ENCODE measurements around the gene SCAF1. TPM values are rescaled to one million over a fixed set of nuclear protein-coding genes. Genes with fewer than 3 reads are reported as not detected.

The SCAF1 gene
- total RNA-seq, 1 donor from 2014 or later = 86.0 TPM

DNA sequence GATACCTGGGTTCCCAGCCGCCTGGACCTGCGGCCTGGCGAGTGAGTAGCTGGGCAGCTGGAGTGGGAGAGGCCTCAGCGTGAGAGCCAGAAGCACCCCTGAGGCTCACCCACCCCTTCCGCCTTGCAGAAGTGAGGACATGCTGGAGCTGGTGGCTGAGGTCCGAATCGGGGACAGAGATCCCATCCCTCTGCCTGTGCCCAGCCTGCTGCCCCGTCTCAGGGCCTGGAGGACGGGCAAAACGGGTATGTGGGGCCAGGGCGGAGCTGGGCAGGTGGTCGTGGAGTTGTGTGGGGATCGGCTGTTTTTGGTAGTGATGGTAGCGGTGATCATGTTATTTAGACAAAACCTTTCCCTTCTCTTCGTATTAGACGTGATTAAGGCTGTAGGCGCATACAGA lies 4.6 kb downstream of the SCAF1 start:
- DNase-seq (ENCODE audit: low spot score) = no peak

DNA sequence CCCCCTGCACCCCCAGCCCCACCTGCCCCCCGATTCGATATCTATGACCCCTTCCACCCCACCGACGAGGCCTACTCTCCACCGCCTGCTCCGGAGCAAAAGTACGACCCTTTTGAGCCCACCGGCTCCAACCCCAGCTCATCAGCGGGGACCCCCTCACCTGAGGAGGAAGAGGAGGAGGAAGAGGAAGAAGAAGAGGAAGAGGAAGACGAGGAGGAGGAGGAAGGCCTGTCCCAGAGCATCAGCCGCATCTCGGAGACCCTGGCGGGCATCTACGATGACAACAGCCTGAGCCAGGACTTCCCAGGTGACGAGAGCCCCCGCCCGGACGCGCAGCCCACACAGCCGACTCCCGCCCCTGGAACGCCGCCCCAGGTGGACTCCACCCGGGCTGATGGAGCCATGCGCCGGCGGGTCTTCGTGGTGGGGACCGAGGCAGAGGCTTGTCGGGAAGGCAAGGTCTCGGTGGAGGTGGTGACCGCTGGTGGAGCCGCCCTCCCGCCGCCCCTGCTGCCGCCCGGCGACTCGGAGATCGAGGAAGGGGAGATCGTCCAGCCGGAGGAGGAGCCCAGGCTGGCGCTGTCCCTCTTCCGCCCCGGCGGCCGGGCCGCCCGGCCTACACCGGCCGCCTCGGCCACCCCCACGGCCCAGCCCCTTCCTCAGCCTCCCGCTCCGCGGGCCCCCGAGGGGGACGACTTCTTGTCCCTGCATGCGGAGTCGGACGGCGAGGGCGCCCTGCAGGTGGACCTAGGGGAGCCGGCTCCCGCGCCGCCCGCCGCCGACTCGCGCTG lies 9.2 kb downstream of the SCAF1 start:
- no peak for DNase-seq (ENCODE audit: low spot score)

DNA sequence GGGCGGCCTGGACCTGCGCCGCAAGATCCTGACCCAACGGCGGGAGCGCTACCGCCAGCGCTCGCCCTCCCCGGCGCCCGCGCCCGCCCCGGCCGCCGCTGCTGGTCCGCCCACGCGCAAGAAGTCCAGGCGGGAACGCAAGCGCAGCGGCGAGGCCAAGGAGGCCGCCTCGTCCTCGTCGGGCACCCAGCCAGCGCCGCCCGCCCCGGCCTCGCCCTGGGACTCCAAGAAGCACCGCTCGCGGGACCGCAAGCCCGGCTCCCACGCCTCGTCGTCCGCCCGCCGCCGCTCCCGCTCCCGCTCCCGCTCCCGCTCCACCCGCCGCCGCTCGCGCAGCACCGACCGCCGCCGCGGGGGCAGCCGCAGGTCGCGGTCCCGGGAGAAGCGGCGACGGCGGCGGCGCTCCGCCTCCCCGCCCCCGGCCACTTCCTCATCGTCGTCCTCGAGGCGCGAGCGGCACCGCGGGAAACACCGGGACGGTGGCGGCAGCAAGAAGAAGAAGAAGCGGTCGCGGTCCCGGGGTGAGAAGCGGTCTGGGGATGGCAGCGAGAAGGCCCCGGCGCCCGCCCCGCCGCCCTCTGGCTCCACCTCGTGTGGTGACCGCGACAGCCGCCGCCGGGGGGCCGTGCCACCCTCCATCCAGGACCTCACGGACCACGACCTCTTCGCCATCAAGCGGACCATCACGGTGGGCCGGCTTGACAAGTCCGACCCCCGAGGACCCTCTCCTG lies 10.0 kb downstream of the SCAF1 start:
- no peak for DNase-seq (ENCODE audit: low spot score)

DNA sequence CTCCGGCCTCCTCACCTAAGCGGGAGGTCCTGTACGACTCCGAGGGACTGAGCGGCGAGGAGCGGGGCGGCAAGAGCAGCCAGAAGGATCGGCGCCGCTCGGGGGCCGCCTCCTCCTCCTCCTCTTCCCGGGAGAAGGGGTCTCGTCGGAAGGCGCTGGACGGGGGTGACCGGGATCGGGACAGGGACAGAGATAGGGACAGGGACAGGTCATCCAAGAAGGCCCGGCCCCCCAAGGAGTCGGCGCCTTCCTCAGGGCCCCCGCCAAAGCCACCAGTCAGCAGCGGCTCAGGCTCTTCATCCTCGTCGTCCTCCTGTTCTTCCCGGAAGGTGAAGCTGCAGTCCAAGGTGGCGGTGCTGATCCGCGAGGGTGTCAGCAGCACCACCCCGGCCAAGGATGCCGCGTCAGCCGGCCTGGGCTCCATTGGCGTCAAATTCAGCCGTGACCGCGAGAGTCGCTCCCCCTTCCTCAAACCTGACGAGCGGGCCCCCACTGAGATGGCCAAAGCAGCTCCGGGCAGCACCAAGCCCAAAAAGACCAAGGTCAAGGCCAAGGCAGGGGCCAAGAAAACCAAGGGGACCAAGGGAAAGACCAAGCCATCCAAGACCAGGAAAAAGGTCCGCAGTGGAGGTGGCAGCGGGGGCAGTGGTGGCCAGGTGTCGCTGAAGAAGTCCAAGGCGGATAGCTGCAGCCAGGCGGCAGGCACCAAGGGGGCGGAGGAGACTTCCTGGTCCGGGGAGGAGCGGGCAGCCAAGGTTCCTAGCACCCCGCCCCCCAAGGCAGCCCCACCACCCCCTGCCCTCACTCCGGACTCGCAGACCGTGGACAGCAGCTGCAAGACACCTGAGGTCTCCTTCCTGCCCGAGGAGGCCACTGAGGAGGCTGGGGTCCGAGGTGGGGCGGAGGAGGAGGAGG lies 10.8 kb downstream of the SCAF1 start:
- no peak for DNase-seq (ENCODE audit: low spot score)

DNA sequence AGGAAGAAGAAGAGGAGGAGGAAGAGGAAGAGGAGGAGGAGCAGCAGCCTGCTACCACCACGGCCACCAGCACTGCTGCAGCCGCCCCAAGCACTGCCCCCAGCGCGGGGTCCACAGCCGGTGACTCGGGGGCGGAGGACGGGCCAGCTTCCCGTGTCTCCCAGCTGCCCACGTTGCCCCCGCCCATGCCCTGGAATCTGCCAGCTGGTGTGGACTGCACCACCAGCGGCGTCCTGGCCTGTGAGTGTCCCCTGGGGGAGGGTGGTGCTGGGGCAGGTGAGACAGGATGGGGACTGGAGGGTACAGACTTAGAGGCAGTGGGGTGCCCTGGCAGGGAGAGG lies 11.4 kb downstream of the SCAF1 start:
- DNase-seq (ENCODE audit: low spot score) = no peak

DNA sequence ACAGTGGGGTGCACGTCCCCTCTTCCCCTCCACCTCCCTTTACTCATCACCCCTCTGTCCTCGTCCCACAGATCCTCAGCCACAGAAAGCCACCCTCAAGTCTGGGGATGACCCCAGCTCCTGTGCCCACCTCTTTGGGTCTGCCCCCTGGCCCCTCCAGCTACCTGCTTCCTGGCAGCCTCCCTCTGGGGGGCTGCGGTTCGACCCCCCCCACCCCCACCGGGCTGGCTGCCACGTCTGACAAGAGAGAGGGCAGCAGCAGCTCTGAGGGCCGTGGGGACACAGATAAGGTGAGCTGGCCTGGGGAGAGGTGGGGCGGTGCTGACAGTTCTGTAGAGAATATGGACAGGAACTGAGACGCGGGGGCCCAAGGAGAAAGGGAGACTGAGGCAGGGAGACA lies 12.6 kb downstream of the SCAF1 start:
- no peak for DNase-seq (ENCODE audit: low spot score)

DNA sequence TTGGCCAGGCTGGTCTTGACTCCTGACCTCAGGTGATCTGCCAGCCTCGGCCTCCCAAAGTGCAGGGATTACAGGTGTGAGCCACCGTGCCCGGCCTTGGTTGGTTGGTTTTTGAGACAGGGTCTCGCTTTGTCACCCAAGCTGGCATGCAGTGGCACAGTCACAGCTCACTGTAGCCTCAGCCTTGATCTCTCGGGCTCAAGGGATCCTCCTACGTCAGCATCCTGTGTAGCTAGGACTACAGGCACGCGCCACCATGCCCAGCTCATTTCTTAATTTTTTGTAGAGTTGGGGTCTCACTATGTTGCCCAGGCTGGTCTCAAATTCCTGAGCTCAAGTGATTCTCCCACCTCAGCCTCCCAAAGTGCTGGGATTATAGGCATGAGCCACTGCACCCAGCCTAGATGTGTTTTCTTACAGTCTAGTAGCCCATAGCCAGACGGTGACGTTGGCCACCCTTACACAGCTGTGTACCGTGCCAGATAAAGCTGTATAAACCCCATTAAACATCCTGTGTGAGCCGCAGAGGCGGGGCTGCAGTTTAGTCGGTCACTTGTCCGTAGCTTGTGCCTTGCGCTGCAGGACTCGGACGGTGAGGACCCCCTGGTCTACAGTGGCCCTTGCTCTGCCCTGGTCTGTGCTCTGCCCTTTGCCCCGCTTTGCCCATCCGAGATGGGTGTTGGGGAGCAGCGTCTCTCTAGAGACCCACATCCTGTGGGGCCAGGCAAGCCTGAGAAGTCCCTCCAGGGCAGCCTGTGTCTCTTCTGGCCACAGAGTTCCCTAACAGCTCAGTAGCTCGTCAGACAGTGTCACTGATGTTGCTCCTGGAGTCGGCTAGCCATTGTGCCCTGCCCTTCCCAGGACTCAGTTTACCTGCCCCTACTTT lies 13.8 kb downstream of the SCAF1 start:
- no peak for DNase-seq (ENCODE audit: low spot score)

DNA sequence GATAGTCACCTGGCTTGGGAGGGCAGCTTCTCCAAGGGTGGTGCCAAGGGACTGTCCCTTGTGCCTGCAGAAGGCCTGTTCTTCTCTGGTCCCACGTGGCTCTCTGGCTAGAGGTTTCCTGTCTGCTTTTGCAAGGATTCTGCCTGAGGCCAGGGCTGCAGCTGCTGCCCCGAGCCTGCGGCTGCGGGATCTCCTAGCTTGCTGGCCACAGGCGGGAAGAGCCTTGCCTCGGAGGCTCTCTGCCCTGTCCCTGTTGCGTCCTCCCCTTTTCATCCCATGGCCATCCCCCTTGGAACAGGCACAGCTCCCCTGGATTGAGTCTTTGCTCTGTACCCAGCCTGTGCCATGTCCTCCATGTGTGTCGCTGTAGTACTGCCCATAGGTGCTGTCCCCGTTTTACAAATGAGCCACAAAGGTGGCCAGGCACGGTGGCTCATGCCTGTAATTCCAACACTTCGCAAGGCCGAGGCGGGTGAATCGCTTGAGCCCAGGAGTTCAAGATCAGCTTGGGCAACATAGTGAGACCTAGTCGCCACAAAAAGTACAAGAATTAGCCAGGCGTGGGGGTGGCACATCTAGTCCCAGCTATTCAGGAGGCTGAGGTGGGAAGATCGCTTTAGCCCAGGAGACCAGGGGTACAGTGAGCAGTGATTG lies 14.6 kb downstream of the SCAF1 start:
- no peak for DNase-seq (ENCODE audit: low spot score)

DNA sequence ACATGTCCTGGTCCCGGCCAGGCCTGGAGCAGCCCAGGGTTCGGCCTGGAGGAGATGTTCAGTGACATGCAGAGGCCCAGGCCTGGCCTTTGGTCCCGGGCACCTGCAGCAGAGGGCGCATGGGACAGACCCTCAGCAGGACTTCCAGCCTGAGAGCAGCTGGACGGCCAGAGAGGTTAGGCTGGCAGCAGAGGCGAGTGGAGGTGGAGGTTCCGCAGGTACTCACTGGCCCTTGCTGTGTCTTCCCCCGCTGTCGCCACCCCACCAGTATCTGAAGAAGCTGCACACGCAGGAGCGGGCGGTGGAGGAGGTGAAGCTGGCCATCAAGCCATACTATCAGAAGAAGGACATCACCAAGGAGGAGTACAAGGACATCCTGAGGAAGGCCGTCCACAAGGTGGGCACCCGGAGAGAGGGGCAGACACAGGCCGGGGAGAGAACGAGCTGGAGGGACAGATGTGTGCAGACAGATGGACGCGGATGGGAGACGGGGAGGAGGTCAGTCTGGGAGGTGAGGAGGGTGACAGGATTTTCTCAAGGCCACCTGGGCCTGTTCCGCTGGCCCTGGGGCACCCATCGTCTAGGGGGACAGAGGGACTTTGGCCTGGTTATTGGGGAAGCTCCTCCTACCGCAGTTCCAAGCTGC lies 15.6 kb downstream of the SCAF1 start:
- DNase-seq (ENCODE audit: low spot score) = no peak

DNA sequence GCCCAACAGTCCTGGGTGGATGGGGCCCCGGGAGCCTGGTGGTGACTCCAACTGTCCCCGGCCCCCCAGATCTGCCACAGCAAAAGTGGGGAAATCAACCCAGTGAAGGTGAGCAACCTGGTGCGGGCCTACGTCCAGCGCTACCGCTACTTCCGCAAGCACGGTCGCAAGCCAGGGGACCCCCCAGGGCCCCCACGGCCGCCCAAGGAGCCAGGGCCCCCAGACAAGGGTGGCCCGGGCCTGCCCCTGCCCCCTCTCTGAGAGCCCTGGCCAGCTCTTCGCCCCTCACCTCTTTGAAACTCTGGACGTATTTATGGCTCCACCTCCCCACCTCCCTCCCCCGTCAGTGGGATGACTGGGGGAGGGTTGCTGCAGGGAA lies 16.1 kb downstream of the SCAF1 start:
- no peak for DNase-seq (ENCODE audit: low spot score)

DNA sequence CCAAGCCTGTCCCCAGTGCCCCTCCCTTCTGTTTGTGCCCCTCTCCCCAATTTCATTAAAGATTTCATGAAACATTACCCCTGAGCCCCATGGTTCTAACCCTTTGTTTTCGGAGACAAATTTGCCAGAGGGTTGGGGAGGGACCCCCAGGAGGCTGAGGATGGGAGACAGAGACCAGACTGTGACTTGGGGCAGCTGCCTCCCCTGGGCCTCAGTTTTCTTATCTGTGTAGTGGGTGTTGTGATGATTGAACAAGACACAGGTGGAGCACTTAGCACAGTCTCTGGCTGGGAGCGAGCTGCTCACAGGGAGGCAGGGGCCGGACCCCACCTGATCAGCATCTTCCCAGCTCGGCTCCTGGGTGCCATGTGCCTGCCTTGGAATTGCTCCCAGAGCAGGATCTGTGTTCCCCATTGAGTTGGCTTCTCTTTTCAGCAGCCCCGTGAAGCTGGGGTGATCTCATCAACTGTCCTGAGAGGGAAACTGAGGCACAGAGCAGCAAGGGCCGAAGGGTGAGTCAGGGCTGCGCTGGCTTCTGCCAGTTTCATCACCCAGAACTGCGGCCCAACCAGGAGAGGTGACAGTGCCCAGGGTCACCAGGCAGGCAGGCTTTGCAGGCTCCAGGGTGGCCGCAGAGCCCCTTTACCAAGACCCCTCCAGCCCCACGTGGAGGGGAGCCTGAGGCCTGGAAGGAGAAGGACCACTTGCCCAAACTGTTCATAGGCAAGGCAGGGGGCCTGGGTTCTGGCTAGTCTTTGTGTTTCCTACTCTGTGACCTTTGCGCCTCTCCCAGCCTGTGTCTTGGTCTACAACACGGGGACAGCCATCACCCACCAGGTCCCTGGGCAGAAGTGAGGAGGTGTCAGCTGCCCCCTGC lies 16.8 kb downstream of the SCAF1 start:
- no peak for DNase-seq (ENCODE audit: low spot score)

DNA sequence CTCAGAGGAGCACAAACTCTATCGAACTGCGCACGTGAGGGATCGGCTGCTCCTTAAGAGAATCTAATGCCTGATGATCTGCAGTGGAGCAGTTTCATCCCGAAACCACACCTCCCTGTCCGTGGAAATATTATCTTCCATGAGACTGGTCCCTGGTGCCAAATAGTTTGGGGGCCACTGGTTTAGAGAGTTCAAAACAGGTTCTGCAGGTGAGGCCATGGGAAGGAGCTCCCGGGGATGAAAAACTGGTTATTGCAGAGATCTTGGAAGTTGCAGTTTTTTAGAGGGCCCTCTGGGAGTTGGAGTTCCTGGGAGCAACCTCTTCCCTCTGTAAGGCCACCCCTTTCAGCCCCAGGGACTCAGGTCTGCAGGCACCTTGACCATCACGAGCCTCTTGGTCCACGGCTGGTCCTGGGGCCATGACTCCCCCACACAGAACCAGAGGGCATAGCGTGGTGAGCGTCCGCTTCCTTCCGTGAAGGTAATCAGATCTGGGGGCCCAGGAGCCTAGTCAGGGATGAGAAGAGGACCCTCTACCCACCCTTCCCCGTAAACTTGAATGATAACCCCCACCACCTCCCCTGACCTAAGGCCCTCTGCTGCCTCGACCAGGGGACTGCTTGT lies 18.4 kb downstream of the SCAF1 start:
- DNase-seq (ENCODE audit: low spot score) = no peak

DNA sequence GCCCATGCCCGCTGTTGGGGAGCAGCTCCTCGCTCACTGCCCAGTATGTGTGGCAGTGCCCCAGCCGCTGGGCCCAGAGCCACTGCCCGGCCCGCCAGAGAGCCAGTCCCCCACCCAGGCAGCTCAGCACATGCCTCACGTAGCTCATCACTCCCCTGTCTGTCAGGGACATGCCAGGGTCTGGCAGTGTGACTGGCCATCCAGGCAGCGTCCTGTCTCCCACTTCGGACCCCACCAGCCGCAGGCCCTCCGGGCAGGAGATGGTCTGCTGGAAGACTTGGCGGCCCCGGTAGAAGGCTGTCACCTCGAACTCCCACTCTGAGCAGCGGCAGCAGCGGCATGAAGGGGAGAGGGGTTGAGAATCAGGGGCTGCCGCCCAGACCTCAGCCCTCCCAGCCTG lies 20.0 kb downstream of the SCAF1 start:
- no peak for DNase-seq (ENCODE audit: low spot score)

DNA sequence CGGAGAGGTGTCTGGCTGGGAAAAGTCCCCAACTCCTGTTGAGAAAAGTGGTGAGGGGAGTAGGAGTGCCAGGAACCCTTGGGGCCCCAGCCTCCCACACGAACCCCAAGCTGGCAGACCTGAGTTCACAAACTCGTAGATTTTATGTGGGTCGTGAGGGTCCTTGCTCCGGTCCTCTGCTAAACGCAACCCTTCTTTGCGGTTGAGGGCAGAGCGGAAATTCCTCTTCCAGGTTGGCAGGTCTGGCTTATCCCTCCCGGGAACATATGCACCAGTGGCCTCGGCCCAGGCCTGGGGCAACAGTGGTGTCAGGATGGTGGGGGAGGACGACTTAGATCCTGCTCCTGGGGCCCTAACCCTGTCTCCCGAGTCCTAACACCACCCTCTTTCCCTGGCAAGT lies 21.2 kb downstream of the SCAF1 start:
- DNase-seq (ENCODE audit: low spot score) = no peak

DNA sequence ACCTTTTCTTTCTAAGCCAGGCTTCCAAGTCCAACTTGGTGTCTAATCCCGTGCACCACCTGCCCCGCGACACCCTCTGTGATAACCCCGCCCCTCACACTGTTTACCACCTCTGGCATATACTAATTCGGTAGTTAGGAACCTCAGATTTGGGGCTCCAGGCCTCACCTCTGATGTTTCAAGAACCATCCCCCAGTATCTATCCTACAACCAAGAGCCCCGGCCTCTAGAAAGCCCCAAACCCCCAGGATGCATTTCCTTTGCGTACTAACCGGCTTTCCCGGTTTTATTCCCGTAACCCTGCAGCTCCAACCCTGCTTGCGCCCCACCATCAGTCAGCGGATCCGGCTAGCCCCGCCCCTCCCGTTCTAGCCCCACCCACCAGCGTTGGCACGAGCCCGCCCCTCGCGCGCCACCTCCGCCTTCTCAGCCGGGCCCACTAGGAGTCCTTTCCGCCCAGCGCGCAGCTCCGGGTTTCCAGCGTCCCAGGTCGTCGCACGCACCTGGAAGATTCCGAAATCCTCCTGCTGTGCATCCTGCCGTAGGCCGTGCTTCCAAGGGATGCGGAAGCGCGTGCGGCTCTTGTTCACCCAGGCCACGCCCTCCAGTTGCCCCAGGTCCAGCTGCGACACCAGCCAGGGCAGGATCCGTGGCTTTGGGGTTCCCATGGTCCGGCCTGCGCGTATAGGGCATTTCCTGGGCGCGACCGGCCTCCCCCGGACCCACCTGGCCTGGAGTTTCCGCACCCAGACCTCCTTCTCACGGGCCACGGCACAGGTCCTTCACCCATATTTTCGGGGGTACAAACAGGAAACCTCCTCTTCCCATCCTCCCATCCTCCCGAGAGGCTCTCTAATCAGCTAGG lies 22.4 kb downstream of the SCAF1 start:
- DNase-seq (ENCODE audit: low spot score) = peak; percentile 89

DNA sequence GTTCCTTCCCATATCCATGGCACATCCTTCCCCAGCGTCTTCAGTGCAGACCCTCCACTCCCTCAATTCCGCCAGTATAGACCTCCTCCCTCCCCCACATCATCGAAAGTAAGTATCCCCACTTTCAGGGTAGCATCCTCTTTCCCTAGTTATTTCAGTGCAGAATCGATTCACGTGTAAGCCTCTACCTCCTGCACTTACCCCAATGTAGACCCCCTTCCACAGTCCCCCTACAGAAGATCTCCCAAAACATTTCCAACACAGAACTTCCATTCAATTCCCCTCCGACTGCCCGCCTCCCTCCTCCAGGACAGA lies 23.0 kb downstream of the SCAF1 start:
- DNase-seq (ENCODE audit: low spot score) = no peak

DNA sequence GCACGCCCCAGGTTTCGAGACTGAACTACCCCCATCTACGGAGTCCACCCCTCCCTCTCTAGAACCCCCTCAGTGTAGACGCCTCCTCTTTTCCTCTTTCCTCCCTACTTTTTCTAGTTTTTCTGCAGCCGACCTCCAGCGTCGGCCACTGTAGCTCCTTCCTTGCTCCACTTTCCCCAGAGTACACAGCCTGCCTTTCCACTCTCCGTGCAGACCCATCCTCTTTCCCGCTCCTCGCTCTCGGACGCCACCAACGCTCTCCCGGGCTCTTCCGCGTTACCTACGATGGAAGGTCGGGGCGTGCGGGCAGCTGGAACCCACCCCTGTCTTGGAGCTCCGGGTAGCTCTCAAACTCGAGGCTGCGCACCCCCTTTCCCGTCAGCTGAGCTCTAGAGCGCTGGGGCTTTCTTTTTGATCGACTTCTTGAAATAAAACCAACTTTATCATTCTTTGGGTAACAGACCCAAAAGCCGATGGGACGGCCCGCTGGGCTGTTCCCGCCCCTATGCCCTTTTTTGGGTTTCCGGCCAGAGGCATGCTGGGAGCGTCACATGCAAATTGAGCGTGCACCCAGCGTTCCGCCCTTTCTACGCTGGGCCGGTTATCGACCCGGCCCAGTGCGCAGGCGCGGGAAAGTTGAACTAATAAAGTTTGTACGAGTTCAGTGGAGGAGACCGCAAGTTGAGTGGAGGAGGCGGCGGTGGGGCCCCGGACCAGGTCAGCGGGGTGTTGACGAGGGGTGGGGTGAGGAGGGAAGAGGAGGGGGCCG lies 23.5 kb downstream of the SCAF1 start, which contains the start of the genes BCL2L12 and IRF3:
Gene BCL2L12, plus strand, starts transcription at position 583 of the 769 bp plus-strand sequence. CDS start 760 bp downstream, outside the sequence.
Gene IRF3, minus strand, starts transcription at position 507 of the 769 bp plus-strand sequence. CDS start 1,019 bp downstream, outside the sequence.
- DNase-seq (ENCODE audit: low spot score) = peak; percentile 99

All from mucosa of gallbladder (tissue), 1 donor.